Transverse colon (tissue), 4 donors: ENCODE results near the gene AGPAT2.

ENCODE experiments used
- CTCF ChIP-seq, 5 experiments: fragments of 200-600 bp in 3 of 5; fragments of 450-650 bp in 2 of 5; sonication (generic) in 3 of 5; IDR thresholded peaks; 1 replicate in 2 of 5; 2 replicates in 3 of 5; pipeline ENCODE4 v1.5.1; 2016 to 2017; ENCODE audit warnings: antibody characterized with exemption in 5 of 5, inconsistent platforms in 3 of 5, mild to moderate bottlenecking in 2 of 5, moderate library complexity in 1 of 5
- EP300 ChIP-seq: sonication (generic); formaldehyde crosslinking; IDR thresholded peaks from one replicate; pipeline ENCODE4 v1.6.1; 2017; ENCODE audit warnings: antibody characterized with exemption, low read depth
- POLR2A ChIP-seq: fragments of 450-650 bp; IDR thresholded peaks from one replicate; pipeline ENCODE4 v1.6.1; 2016; ENCODE audit warnings: antibody characterized with exemption, mild to moderate bottlenecking, moderate library complexity
- POLR2AphosphoS5 ChIP-seq, 3 donors: sonication (generic); formaldehyde crosslinking; IDR thresholded peaks; one replicate each; pipeline ENCODE4 v1.6.1; 2016; ENCODE audit warnings: antibody characterized with exemption in 3 of 3

DNA sequence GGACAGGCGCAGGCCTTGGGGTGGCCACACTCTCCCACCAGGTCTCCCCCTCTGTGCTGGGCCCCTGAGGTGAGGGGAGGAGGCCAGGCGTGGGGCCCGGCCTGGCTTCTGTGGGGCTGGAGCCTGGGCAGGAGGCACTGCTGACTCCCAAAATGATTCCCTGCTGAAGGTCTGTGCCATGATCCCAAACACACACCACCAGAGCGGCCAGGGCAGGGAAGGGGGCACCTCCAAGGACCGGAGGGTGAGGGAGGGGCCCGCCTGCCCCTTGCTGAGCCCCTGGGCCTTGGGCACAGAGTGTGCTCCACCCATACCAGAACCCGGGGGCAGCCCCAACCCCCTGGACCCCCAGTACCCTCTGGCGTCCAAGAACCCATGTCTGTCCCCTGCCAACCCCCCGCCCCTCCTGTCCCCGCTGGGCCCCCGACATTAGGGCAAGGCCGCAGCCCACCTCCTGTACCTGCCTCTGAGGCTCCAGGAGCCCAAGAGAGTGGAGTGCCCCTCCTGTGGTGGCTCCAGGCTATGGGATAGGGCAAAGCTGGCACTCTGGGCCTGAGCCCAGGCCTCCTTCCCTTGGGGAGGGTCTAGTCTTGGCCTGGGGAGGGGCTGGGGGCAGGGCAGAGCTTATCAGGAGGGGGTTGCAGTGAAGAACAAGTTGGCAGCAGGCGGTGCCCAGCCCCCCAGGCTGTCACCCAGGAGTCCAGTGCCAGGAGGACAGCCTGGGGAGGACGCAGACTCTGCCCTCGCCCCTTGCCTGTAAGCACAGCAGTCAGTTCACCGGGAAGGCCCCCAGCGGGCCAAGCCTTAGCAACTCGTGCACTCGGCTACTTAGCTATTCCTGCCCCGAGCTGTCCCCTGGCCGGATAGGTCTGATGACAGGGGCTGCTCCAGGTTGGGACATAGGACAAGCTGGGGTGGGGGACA is 27.1 kb downstream of the AGPAT2 start:
- TF ChIP-seq CTCF (IDR thresholded peaks at IDR 0.05) (no peak), POLR2A (no peak), POLR2AphosphoS5 (IDR thresholded peaks at IDR 0.05) (no peak), EP300 (no peak)
